Fibroblast of villous mesenchyme (primary cell): ENCODE data around the gene FADS3. TPM values are rescaled to one million over a fixed set of nuclear protein-coding genes. Genes with fewer than 3 reads are reported as not detected.

Source experiments
- DNase-seq: peaks from one replicate; pipeline ENCODE4 v3.0.0-alpha.2; 2010; ENCODE audit warnings: low read depth
- H3K4me3 ChIP-seq: 2 replicates; pipeline ENCODE4 v1.5.1; 2011; ENCODE audit warnings: low read depth, mild to moderate bottlenecking, low read length
- CTCF ChIP-seq: IDR thresholded peaks from 2 replicates; pipeline ENCODE4 v1.5.1; 2012; ENCODE audit warnings: low read depth, mild to moderate bottlenecking, low read length; ENCODE audit not compliant: insufficient read depth
- total RNA-seq: library from RNA; depleted of rRNA; stranded (reverse); fragments of >200 nt; gene quantifications from 2 replicates; pipeline ENCODE4 v1.2.3, GENCODE V29; 2012

Gene FADS3
- total RNA-seq, 1 donor, result 126 TPM

GRCh38 chr11:61851113-61851899 is 40.0 kb downstream of the FADS3 start:
- no peak for TF ChIP-seq CTCF

GRCh38 chr11:61850687-61851086 is 40.7 kb downstream of the FADS3 start:
- no peak for TF ChIP-seq CTCF
- no peak for DNase-seq
- H3K4me3 ChIP-seq, result no peak overlapping the region

More at GRCh38 chr11:61851113-61851899, 40.0 kb downstream of the FADS3 start:
- DNase-seq, result no peak
- no peak overlapping the region for H3K4me3 ChIP-seq

- DNase-seq, result no peak
- no peak overlapping the region for H3K4me3 ChIP-seq
- TF ChIP-seq CTCF, result no peak
Measured at GRCh38 chr11:61848631-61849030, 42.7 kb downstream of the FADS3 start.

GRCh38 chr11:61847914-61848581 is 43.3 kb downstream of the FADS3 start:
- no peak for DNase-seq
- TF ChIP-seq CTCF, result no peak
- H3K4me3 ChIP-seq, result no peak overlapping the region

GRCh38 chr11:61846362-61847020 is 44.9 kb downstream of the FADS3 start:
- DNase-seq, result no peak
- no peak for TF ChIP-seq CTCF

GRCh38 chr11:61844909-61845565 is 46.3 kb downstream of the FADS3 start:
- DNase-seq, result no peak
- no peak for TF ChIP-seq CTCF
- no peak overlapping the region for H3K4me3 ChIP-seq

More at GRCh38 chr11:61846362-61847020, 44.9 kb downstream of the FADS3 start:
- no peak overlapping the region for H3K4me3 ChIP-seq
